Measurements from ENCODE around the gene WNK3. TPM values are rescaled to one million over a fixed set of nuclear protein-coding genes. Genes with fewer than 3 reads are reported as not detected.

Gene WNK3
- total and polyA plus RNA-seq, 9 of the 15 experiments (the other 6 are each of a cell fraction or from before 2014, with no cell fraction given) = under 0.01 to 0.02 (median 0.01) TPM; not detected in 4

GRCh38 chrX:54213603-54214002 lies 144.2 kb downstream of the WNK3 start (continued):
- TF ChIP-seq ZNF518B (CRISPR knock-in tag; IDR thresholded peaks at IDR 0.05) (no peak), GATAD2A (IDR thresholded peaks at IDR 0.05) (no peak), MEF2D (tag; conservative IDR thresholded peaks at IDR 0.05; ENCODE audit: low read depth) (no peak)

GRCh38 chrX:54208531-54208930 lies 149.3 kb downstream of the WNK3 start:
- no peak overlapping the region for H3K4me2 ChIP-seq (ENCODE audit: insufficient read depth, low read length)
- H3K9me3 ChIP-seq (replicated peaks; ENCODE audit: control insufficient read depth, insufficient read depth, low read depth, low read length) = no peaks in the 10 kb centered on the region
- H3K9ac ChIP-seq (ENCODE audit: insufficient read depth in 1 of 2, low read depth in 2 of 2, low read length in 2 of 2) = no peak overlapping the region
- no peak for FAIRE-seq
- H4K20me1 ChIP-seq (replicated peaks; ENCODE audit: control insufficient read depth, insufficient read depth, low read length) = no peaks in the 10 kb centered on the region
- ATAC-seq = no peak
- no peak overlapping the region for H3K4me3 ChIP-seq
- no peak for DNase-seq (ENCODE audit: extremely low read depth in 1 of 4, low spot score in 3 of 4)
- no peaks in the 10 kb centered on the region; a peak in 2 of 5 replicates for H3K27me3 ChIP-seq (ENCODE audit: control insufficient read depth in 2 of 2, insufficient read depth in 2 of 2, low read length in 2 of 2)
- H2AFZ ChIP-seq (ENCODE audit: low read depth, low read length) = no peak overlapping the region
- intact Hi-C loops (cut with micrococcal nuclease) = no loop called here
- in situ Hi-C loops (cut with MboI) = no loop called here
- BruUV-seq (replicated peaks) = no TSS peak
- H3K9me1 ChIP-seq (ENCODE audit: control insufficient read depth, insufficient read depth, low read length) = no peaks in the 10 kb centered on the region
- no peaks in the 10 kb centered on the region for H3K36me3 ChIP-seq (ENCODE audit: control insufficient read depth, insufficient read depth, low read length)
- no peaks in the 10 kb centered on the region for H3K4me1 ChIP-seq (replicated peaks in 1 of 2; ENCODE audit: control insufficient read depth in 2 of 2, insufficient read depth in 2 of 2, low read length in 2 of 2)
- TF ChIP-seq GTF2B (IDR thresholded peaks at IDR 0.05; ENCODE audit: extremely low read depth, insufficient read length) = no peak
- no peak for TF ChIP-seq TCF7L2 (IDR thresholded peaks at IDR 0.05; ENCODE audit: low read depth, low read length)
- TF ChIP-seq ZKSCAN1 (IDR thresholded peaks at IDR 0.05; ENCODE audit: low read depth, low read length) = no peak
- no peak for TF ChIP-seq ZNF449 (CRISPR knock-in tag; IDR thresholded peaks at IDR 0.05)
- no peak for TF ChIP-seq TAF1 (IDR thresholded peaks at IDR 0.05; ENCODE audit: control insufficient read depth, extremely low read depth, insufficient read depth, low read length, severe bottlenecking)
- whole genome bisulfite sequencing (ENCODE audit: insufficient coverage, low coverage, missing lambda C conversion rate) = 0% methylated on average over 1 of the region's 3 CpGs
- ChIA-PET CTCF (ENCODE audit: low intra/inter-chr PET ratio) (no interaction called here), POLR2A (no interaction called here)
- no peak overlapping the region for H3K27ac ChIP-seq (ENCODE audit: extremely low read depth, low read depth, low read length)
- H3K79me2 ChIP-seq (ENCODE audit: control insufficient read depth, insufficient read depth, low read length) = no peaks in the 10 kb centered on the region
